NCI-H2196 treated with DMSO at 0.1 percent for 48 hours (cell line): Measurements from ENCODE around the gene HOXD12.

ENCODE experiments used
- DNase-seq: peaks from one replicate; lab custom pipeline; 2025; ENCODE audit not compliant: unreplicated experiment; lab: John Stamatoyannopoulos, UW

HOXD12 gene

GRCh38 chr2:176118601-176119339, 19.2 kb downstream of the HOXD12 start:
- no peak for DNase-seq

- no peak for DNase-seq
Measured at GRCh38 chr2:176120364-176121189, 21.0 kb downstream of the HOXD12 start.

GRCh38 chr2:176121190-176122051, 21.8 kb downstream of the HOXD12 start:
- no peak for DNase-seq

- no peak for DNase-seq
Measured at GRCh38 chr2:176122052-176122682, 22.6 kb downstream of the HOXD12 start.

- DNase-seq: no peak
Measured at GRCh38 chr2:176122683-176123410, 23.3 kb downstream of the HOXD12 start, which contains the start of gene HOXD9. HOXD9 (plus strand) TSS chr2:176122719; CDS start chr2:176122769, 50 bp downstream.

- DNase-seq: no peak
Measured at GRCh38 chr2:176123411-176124109, 24.0 kb downstream of the HOXD12 start.

- no peak for DNase-seq
Measured at GRCh38 chr2:176124110-176124946, 24.7 kb downstream of the HOXD12 start.

GRCh38 chr2:176124947-176125771, 25.6 kb downstream of the HOXD12 start:
- no peak for DNase-seq

- DNase-seq: no peak
Measured at GRCh38 chr2:176125772-176126054, 26.1 kb downstream of the HOXD12 start.

- DNase-seq: peak; percentile 35
Measured at GRCh38 chr2:176126929-176127773, 27.6 kb downstream of the HOXD12 start.

GRCh38 chr2:176127774-176128072, 28.1 kb downstream of the HOXD12 start:
- DNase-seq: no peak

- no peak for DNase-seq
Measured at GRCh38 chr2:176128172-176128981, 28.8 kb downstream of the HOXD12 start.

- no peak for DNase-seq
Measured at GRCh38 chr2:176128982-176129796, 29.6 kb downstream of the HOXD12 start, which contains the start of gene HOXD8. HOXD8 (plus strand) TSS chr2:176129705; CDS start chr2:176130367, 662 bp downstream.

- no peak for DNase-seq
Measured at GRCh38 chr2:176129813-176130146, 30.2 kb downstream of the HOXD12 start.

- DNase-seq: no peak
Measured at GRCh38 chr2:176130147-176130956, 30.8 kb downstream of the HOXD12 start.
